ENCODE data around the gene STK25. TPM values are rescaled to one million over a fixed set of nuclear protein-coding genes. Genes with fewer than 3 reads are reported as not detected.

The STK25 gene
- total and polyA plus RNA-seq, 10 of the 15 experiments (the other 5 are each of a cell fraction or from before 2014, with no cell fraction given): 6.0 to 154 (median 89.3) TPM

DNA sequence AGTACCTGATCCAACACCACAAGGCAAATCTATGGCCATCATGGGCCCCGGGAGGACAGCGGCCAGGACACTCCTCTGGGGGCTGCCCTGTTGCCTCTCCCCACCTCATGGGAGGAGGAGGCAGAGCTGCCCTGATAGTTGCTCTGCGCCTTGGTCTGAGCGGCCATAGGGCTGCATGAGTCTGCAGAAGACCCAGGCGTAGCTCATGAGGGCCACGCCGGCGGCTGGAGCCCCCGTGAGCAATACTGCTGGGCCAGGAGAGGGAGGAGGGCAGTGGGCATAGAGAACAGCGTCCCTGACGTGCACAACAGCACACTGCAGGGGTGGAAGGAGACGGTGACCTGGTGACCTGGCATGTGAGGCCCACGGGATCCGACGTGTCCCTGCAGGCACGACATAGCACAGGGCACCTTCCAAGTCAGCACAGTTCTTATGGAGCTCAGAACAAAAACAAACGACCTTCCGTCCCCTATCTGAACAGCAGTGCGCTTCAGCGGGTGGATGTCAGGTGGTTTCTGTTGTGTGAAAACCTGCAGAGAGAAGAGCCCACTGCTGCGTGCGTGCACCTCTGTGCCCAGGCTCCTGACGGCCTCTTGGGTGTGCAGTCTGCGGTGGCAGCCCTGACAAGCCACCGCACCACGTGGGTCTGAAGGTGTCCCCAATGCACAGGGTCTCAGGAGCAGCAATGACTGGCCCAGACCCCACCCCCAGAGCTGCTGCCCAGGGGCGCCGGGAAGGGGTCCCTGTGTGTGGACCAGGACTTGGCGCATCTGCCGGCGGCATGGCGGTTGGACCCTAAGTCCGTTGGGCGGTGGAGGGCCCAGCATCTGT lies 13.0 kb downstream of the STK25 start:
- ATAC-seq (no peak), DNase-seq (ENCODE audit: low read depth, low spot score) (no peak), FAIRE-seq (no peak)
- POLR2A ChIA-PET: no interaction called here
- no peak overlapping the region for H3K9ac ChIP-seq (ENCODE audit: control insufficient read depth, insufficient read depth, low read length)
- WGBS (ENCODE audit: insufficient coverage, insufficient replicate concordance, low lambda C conversion rate, missing lambda C conversion rate): 93% methylated on average over 30 of the region's 34 CpGs
- intact Hi-C loops (cut with micrococcal nuclease; ENCODE audit: unreplicated experiment) (no loop called here), in situ Hi-C loops (cut with MboI) (no loop called here)
- SMC1A ChIA-PET (ENCODE audit: uncharacterized antibody, unreplicated experiment): no interaction called here
- H4K20me1 ChIP-seq (ENCODE audit: control insufficient read depth, insufficient read depth): no peaks in the 10 kb centered on the region
- no peak overlapping the region for H3K4me2 ChIP-seq (ENCODE audit: control insufficient read depth, insufficient read depth)
- RAD21 ChIA-PET (ENCODE audit: unreplicated experiment): no interaction called here
- CTCF ChIA-PET: no interaction called here
- H3K9me3 ChIP-seq (replicated peaks; ENCODE audit: control insufficient read depth, insufficient read depth, low read length): no peaks in the 10 kb centered on the region
- no peaks in the 10 kb centered on the region for H3K27me3 ChIP-seq (replicated peaks in 1 of 2; ENCODE audit: control insufficient read depth in 2 of 2, insufficient read depth in 2 of 2, low read length in 1 of 2)
- H2AFZ ChIP-seq (ENCODE audit: control insufficient read depth, low read depth, low read length): no peak overlapping the region
- H3K79me2 ChIP-seq (ENCODE audit: control insufficient read depth, insufficient read depth, low read length): no peaks in the 10 kb centered on the region
- H3K36me3 ChIP-seq (ENCODE audit: control insufficient read depth in 2 of 2, insufficient read depth in 2 of 2, low read length in 1 of 2): peaks cover 2 to 13% of the 10 kb centered on the region in 2 experiments; a peak in 3 of 4 replicates
- TF ChIP-seq EGR1 (IDR thresholded peaks at IDR 0.05; ENCODE audit: borderline replicate concordance in 1 of 2, low read depth in 2 of 2, low read length in 2 of 2) (no peak), TCF12 (IDR thresholded peaks at IDR 0.05; ENCODE audit: low read depth, low read length) (no peak), E2F4 (IDR thresholded peaks at IDR 0.05; ENCODE audit: low read depth, low read length) (no peak), POU2F2 (IDR thresholded peaks at IDR 0.05; ENCODE audit: borderline replicate concordance, low read depth, low read length) (no peak), IRF4 (IDR thresholded peaks at IDR 0.05; ENCODE audit: low read depth, low read length) (no peak), ZNF384 (IDR thresholded peaks at IDR 0.05; ENCODE audit: borderline replicate concordance, low read depth, low read length) (no peak), SMARCA5 (IDR thresholded peaks at IDR 0.05) (no peak)
- no peaks in the 10 kb centered on the region for H3K4me1 ChIP-seq (ENCODE audit: control insufficient read depth, insufficient read depth, low read length)
- BruUV-seq (replicated peaks): no TSS peak
- no peak overlapping the region for H3K4me3 ChIP-seq
- no peak overlapping the region for H3K27ac ChIP-seq (ENCODE audit: control insufficient read depth, insufficient read depth)
